GM21390 (cell line): Measurements from ENCODE around the gene SPANXA2.
"Not testable (repeated sequence)": the region's sequence is repeated elsewhere in the genome, so short reads cannot be mapped to it uniquely, and the experiment has no call there.

Experiments
- ATAC-seq: cut with Tn5 transposase; IDR thresholded peaks from one replicate; pipeline ENCODE4 v1.9.1; 2021; ENCODE audit not compliant: unreplicated experiment

Gene SPANXA2

GRCh38 chrX:141589408-141589807, at the start of gene SPANXA2:
TSS of gene SPANXA2 (plus strand) at chrX:141589708. CDS start at chrX:141589768, 60 bp downstream.
- not testable (repeated sequence) for ATAC-seq

- not testable (repeated sequence) for ATAC-seq
These were observed 47.0 kb upstream of the SPANXA2 start for GRCh38 chrX:141542551-141542950.

GRCh38 chrX:141584638-141585037, 4.9 kb upstream of the SPANXA2 start, which contains the start of gene SPANXA1:
TSS of gene SPANXA1 (minus strand) at chrX:141584738. CDS start at chrX:141584678, 60 bp downstream.
- ATAC-seq, result not testable (repeated sequence)

- no peak for ATAC-seq
These were observed 19.6 kb downstream of the SPANXA2 start for GRCh38 chrX:141609111-141609510.

GRCh38 chrX:141619336-141619735, 29.8 kb downstream of the SPANXA2 start:
- ATAC-seq, result no peak

- no peak for ATAC-seq
These were observed 42.6 kb downstream of the SPANXA2 start for GRCh38 chrX:141632124-141632523.

- ATAC-seq, result no peak
These were observed 49.0 kb downstream of the SPANXA2 start for GRCh38 chrX:141638550-141638949.
